SK-N-SH (cell line): ENCODE results near the gene CD248. TPM values are rescaled to one million over a fixed set of nuclear protein-coding genes. Genes with fewer than 3 reads are reported as not detected.

ENCODE experiments used
- CTCF ChIA-PET: fragments of 300-600, 350-600 bp; formaldehyde crosslinking; extraction: SDS; loops from one replicate; lab custom pipeline; 2021; lab: Yijun Ruan, JAX
- POLR2A ChIA-PET: fragments of 350-600 bp; sonication (Branson Sonifier 250); formaldehyde crosslinking; extraction: SDS; loops from one replicate; lab custom pipeline; 2020; ENCODE audit warnings: antibody characterized with exemption, inconsistent platforms; lab: Yijun Ruan, JAX
- DNase-seq: peaks from one replicate; pipeline ENCODE4 v3.0.0; 2012
- H2AFZ ChIP-seq: fragments of 200-600 bp; sonication (generic); 2 replicates; pipeline ENCODE4 v1.8.1; 2016; ENCODE audit warnings: antibody characterized with exemption, mild to moderate bottlenecking, low read depth
- H3F3A ChIP-seq: fragments of 200-600 bp; sonication (generic); replicated peaks from 2 replicates; pipeline ENCODE3; 2016; ENCODE audit warnings: antibody characterized with exemption, mild to moderate bottlenecking; ENCODE audit not compliant: insufficient read depth
- H3K27ac ChIP-seq, 2 experiments: fragments of 200-500 bp in 1 of 2; fragments of 200-600 bp in 1 of 2; sonication (Bioruptor generic) in 1 of 2; sonication (generic), shearing (Covaris generic) in 1 of 2; 2 replicates each; pipeline versions ENCODE4 v1.5.1 to v1.6.1; 2014 to 2016; ENCODE audit warnings: low read depth in 2 of 2, inconsistent platforms in 1 of 2, low read length in 1 of 2, mild to moderate bottlenecking in 1 of 2, mixed read lengths in 1 of 2
- H3K27me3 ChIP-seq: fragments of 200-600 bp; sonication (generic), shearing (Covaris generic); 2 replicates; pipeline ENCODE4 v1.6.1; 2016; ENCODE audit warnings: mixed run types; ENCODE audit not compliant: insufficient read depth
- H3K36me3 ChIP-seq, 2 experiments: fragments of 200-500 bp in 1 of 2; fragments of 200-600 bp in 1 of 2; sonication (Bioruptor generic) in 1 of 2; sonication (generic) in 1 of 2; replicated peaks in 1 of 2; 2 replicates each; pipeline versions ENCODE3 to v1.5.1; 2014 to 2016; ENCODE audit warnings: low read length in 1 of 2, mild to moderate bottlenecking in 1 of 2; ENCODE audit not compliant: insufficient read depth in 2 of 2, control insufficient read depth in 1 of 2
- H3K4me1 ChIP-seq, 2 experiments: fragments of 200-500 bp in 1 of 2; fragments of 200-600 bp in 1 of 2; sonication (Bioruptor generic) in 1 of 2; sonication (generic), shearing (Covaris generic) in 1 of 2; 2 replicates each; pipeline versions ENCODE4 v1.5.1 to v1.6.1; 2014 to 2016; ENCODE audit warnings: low read depth in 1 of 2, low read length in 1 of 2, mixed run types in 1 of 2; ENCODE audit not compliant: insufficient read depth in 2 of 2, control insufficient read depth in 1 of 2
- H3K4me2 ChIP-seq: fragments of 200-600 bp; sonication (generic), shearing (Covaris generic); 2 replicates; pipeline ENCODE4 v1.6.1; 2017; ENCODE audit warnings: mixed run types
- H3K4me3 ChIP-seq, 2 experiments: fragments of 200-500 bp in 1 of 2; fragments of 200-600 bp in 1 of 2; sonication (Bioruptor generic) in 1 of 2; sonication (generic), shearing (Covaris generic) in 1 of 2; 2 replicates each; pipeline versions ENCODE4 v1.5.1 to v1.8.1; 2014 to 2016; ENCODE audit warnings: low read depth in 2 of 2, inconsistent platforms in 1 of 2, low read length in 1 of 2, mild to moderate bottlenecking in 1 of 2, mixed read lengths in 1 of 2, moderate library complexity in 1 of 2
- H3K79me2 ChIP-seq: fragments of 200-600 bp; sonication (generic); 2 replicates; pipeline ENCODE4 v1.8.1; 2017; ENCODE audit warnings: mild to moderate bottlenecking; ENCODE audit not compliant: insufficient read depth
- H3K9ac ChIP-seq: fragments of 200-600 bp; sonication (generic); 2 replicates; pipeline ENCODE4 v1.6.1; 2017; ENCODE audit warnings: mixed run types
- H3K9me2 ChIP-seq: fragments of 200-600 bp; sonication (generic); 2 replicates; pipeline ENCODE4 v1.6.1; 2017; ENCODE audit warnings: mixed run types
- H3K9me3 ChIP-seq: fragments of 200-600 bp; sonication (generic); 2 replicates; pipeline ENCODE4 v1.6.1; 2017; ENCODE audit warnings: mixed run types, mild to moderate bottlenecking, moderate library complexity
- H4K20me1 ChIP-seq: fragments of 200-600 bp; sonication (generic); 2 replicates; pipeline ENCODE4 v1.6.1; 2017; ENCODE audit warnings: mild to moderate bottlenecking, mixed run types; ENCODE audit not compliant: insufficient read depth
- CHD2 ChIP-seq: fragments of 150-350 bp; IDR thresholded peaks from 2 replicates; pipeline ENCODE4 v1.6.1; 2018; ENCODE audit warnings: low read length; ENCODE audit not compliant: partially characterized antibody
- FOXM1 ChIP-seq: IDR thresholded peaks from 2 replicates; pipeline ENCODE4 v1.4.0; 2012; ENCODE audit warnings: low read depth, mild to moderate bottlenecking
- NFIC ChIP-seq: IDR thresholded peaks from 2 replicates; pipeline ENCODE4 v1.4.0; 2012; ENCODE audit warnings: borderline replicate concordance
- RAD21 ChIP-seq: IDR thresholded peaks from 2 replicates; pipeline ENCODE4 v1.6.1; 2012; ENCODE audit warnings: mild to moderate bottlenecking, low read length
- SIN3A ChIP-seq: IDR thresholded peaks from 2 replicates; pipeline ENCODE4 v1.6.1; 2012; ENCODE audit warnings: low read depth, mild to moderate bottlenecking, low read length, moderate library complexity, borderline replicate concordance
- TEAD4 ChIP-seq: IDR thresholded peaks from 2 replicates; pipeline ENCODE4 v1.4.0; 2012; ENCODE audit warnings: mild to moderate bottlenecking, borderline replicate concordance; ENCODE audit not compliant: insufficient read depth
- YY1 ChIP-seq: IDR thresholded peaks from 2 replicates; pipeline ENCODE4 v1.4.0; 2012; ENCODE audit warnings: low read depth, mild to moderate bottlenecking
- WGBS: methylation state at CpG from one replicate; pipeline ENCODE4 v1.1.6; 2017; ENCODE audit warnings: low lambda C conversion rate; 5-methylcytosine and 5-hydroxymethylcytosine counted together
- polyA plus RNA-seq, 3 experiments: library from polyadenylated mRNA; depleted of rRNA; stranded (reverse); fragments of >200 nt; gene quantifications; 2 replicates each; pipeline ENCODE4 v1.2.3, GENCODE V29; 2012
- TF ChIP-seq, protein P1 (sequence below): IDR thresholded peaks from 2 replicates; pipeline ENCODE4 v1.4.0; 2012; ENCODE audit warnings: low read depth, borderline replicate concordance
- TF ChIP-seq, protein P2 (sequence below): fragments of 150-350 bp; IDR thresholded peaks from 2 replicates; pipeline ENCODE4 v1.6.1; 2017; ENCODE audit warnings: antibody characterized with exemption, low read length, low read depth, borderline replicate concordance
- TF ChIP-seq, protein P3 (sequence below): IDR thresholded peaks from 2 replicates; pipeline ENCODE4 v1.4.0; 2012; ENCODE audit warnings: low read depth, borderline replicate concordance

CD248 gene
- polyA plus RNA-seq, 1 of the 3 experiments (the other 2 are of a cell fraction) = 7.7 TPM

DNA sequence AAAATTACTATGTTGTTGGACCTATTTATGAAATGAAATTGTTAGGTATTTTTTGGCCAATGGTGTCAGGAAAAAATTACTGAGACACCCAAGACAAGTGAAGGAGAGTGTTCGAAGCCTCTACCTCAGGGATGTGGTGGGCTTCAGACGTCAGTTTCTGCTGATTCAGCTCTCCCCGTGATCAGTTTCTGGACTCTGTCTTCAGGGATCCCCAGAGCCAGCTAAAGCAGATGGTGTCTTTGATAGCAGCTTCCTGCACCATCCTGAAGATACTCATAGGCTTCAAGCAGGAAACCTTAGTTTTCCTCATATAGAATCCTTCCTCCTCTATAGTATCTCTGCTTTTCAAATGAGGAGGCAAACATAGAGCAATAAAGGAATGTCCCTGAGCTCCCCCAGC lies 7.4 kb downstream of the CD248 start:
- no peak for TF ChIP-seq SIN3A
- no peak for TF ChIP-seq YY1
- no peak for TF ChIP-seq FOXM1
- no peak for TF ChIP-seq RAD21
- TF ChIP-seq, protein P1, sequence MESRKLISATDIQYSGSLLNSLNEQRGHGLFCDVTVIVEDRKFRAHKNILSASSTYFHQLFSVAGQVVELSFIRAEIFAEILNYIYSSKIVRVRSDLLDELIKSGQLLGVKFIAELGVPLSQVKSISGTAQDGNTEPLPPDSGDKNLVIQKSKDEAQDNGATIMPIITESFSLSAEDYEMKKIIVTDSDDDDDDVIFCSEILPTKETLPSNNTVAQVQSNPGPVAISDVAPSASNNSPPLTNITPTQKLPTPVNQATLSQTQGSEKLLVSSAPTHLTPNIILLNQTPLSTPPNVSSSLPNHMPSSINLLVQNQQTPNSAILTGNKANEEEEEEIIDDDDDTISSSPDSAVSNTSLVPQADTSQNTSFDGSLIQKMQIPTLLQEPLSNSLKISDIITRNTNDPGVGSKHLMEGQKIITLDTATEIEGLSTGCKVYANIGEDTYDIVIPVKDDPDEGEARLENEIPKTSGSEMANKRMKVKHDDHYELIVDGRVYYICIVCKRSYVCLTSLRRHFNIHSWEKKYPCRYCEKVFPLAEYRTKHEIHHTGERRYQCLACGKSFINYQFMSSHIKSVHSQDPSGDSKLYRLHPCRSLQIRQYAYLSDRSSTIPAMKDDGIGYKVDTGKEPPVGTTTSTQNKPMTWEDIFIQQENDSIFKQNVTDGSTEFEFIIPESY = no peak
- no peak for TF ChIP-seq CHD2
- TF ChIP-seq NFIC = no peak
- TF ChIP-seq TEAD4 = no peak
- H4K20me1 ChIP-seq = no peaks in the 10 kb centered on the region
- H3K9me2 ChIP-seq = no peaks in the 10 kb centered on the region
- no peaks in the 10 kb centered on the region for H3K36me3 ChIP-seq
- 54% methylated on average over 3 of the region's 3 CpGs for WGBS
- peaks cover 15% of the 10 kb centered on the region for H3F3A ChIP-seq
- H3K9ac ChIP-seq = no peak overlapping the region
- H3K79me2 ChIP-seq = no peaks in the 10 kb centered on the region
- H3K4me3 ChIP-seq = no peak overlapping the region
- peaks cover 11 to 23% of the 10 kb centered on the region in 2 experiments; a peak in 2 of 4 replicates for H3K4me1 ChIP-seq
- H3K4me2 ChIP-seq = no peak overlapping the region
- ChIA-PET POLR2A (interaction anchor here (1.1 kb wide), 1 partner anchor 20 kb away, joined by 4 read pairs; no protein-coding TSS in a partner anchor), CTCF (interaction anchor here (0.8 to 12.4 kb wide), 7 partner anchors 10 to 79 kb away, joined by 3 to 280 read pairs (median 46); partner anchors contain the start of genes B4GAT1, CNIH2 and RIN1)
- no peak overlapping the region for H2AFZ ChIP-seq
- no peak for DNase-seq
- H3K9me3 ChIP-seq = no peaks in the 10 kb centered on the region
- no peak overlapping the region for H3K27ac ChIP-seq
- no peaks in the 10 kb centered on the region for H3K27me3 ChIP-seq

DNA sequence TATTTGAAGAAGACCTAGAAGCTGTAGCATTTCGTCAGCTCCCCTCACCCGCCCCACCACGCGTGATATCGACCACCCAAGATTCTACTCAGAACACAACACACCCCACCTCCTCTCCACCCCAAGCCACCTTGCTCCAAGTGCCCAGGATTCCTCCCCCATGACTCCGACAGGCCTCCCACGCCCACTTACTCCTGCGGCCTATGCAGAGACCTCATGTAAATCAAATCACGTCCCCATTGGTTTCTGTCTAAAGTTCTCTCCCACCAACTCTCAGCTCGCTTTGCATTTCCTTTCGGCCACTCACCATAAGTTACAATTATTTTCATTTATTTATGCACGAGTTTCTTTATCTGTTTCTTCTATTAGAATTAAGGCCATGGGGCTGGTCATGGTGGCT lies 14.2 kb downstream of the CD248 start:
- no peaks in the 10 kb centered on the region for H3K79me2 ChIP-seq
- TF ChIP-seq, protein P2, sequence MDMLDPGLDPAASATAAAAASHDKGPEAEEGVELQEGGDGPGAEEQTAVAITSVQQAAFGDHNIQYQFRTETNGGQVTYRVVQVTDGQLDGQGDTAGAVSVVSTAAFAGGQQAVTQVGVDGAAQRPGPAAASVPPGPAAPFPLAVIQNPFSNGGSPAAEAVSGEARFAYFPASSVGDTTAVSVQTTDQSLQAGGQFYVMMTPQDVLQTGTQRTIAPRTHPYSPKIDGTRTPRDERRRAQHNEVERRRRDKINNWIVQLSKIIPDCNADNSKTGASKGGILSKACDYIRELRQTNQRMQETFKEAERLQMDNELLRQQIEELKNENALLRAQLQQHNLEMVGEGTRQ = no peak
- no peak for TF ChIP-seq YY1
- TF ChIP-seq, protein P3, sequence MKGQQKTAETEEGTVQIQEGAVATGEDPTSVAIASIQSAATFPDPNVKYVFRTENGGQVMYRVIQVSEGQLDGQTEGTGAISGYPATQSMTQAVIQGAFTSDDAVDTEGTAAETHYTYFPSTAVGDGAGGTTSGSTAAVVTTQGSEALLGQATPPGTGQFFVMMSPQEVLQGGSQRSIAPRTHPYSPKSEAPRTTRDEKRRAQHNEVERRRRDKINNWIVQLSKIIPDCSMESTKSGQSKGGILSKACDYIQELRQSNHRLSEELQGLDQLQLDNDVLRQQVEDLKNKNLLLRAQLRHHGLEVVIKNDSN = no peak
- TF ChIP-seq, protein P1 = no peak
- TF ChIP-seq SIN3A = no peak
- H3K27me3 ChIP-seq = no peaks in the 10 kb centered on the region
- ChIA-PET CTCF (interaction anchor here (1.0 to 7.8 kb wide), 2 partner anchors 9 to 26 kb away, joined by 3 to 84 read pairs; no protein-coding TSS in a partner anchor), POLR2A (no interaction called here)
- H3K9me2 ChIP-seq = no peaks in the 10 kb centered on the region
- H3K9ac ChIP-seq = no peak overlapping the region
- H3K27ac ChIP-seq = no peak overlapping the region
- H3K4me3 ChIP-seq = no peak overlapping the region
- no peak for DNase-seq
- H3K36me3 ChIP-seq = no peaks in the 10 kb centered on the region
- no peaks in the 10 kb centered on the region for H4K20me1 ChIP-seq
- no peak overlapping the region for H3K4me2 ChIP-seq
- 78% methylated on average over 12 of the region's 12 CpGs for WGBS
- no peaks in the 10 kb centered on the region for H3K4me1 ChIP-seq
- no peaks in the 10 kb centered on the region for H3K9me3 ChIP-seq
- no peaks in the 10 kb centered on the region for H3F3A ChIP-seq
- no peak overlapping the region for H2AFZ ChIP-seq
